Cardiac muscle cell (in vitro differentiated cells and primary cell): ENCODE results near the gene LGALS14. TPM values are rescaled to one million over a fixed set of nuclear protein-coding genes. Genes with fewer than 3 reads are reported as not detected.

Experiments
- DNase-seq, 2 donors: peaks; one replicate each; pipeline versions ENCODE4 v3.0.0 to v3.0.0-alpha.2; 2010 to 2017; ENCODE audit warnings: low read depth in 1 of 2, low spot score in 1 of 2
- H3K27ac ChIP-seq: fragments of 200-600 bp; sonication (generic); 2 replicates; pipeline ENCODE4 v1.5.1; 2016
- H3K27me3 ChIP-seq: fragments of 200-600 bp; sonication (generic); 2 replicates; pipeline ENCODE4 v1.6.0; 2016; ENCODE audit warnings: control low read depth
- H3K36me3 ChIP-seq: fragments of 200-600 bp; sonication (generic); 2 replicates; pipeline ENCODE4 v1.5.1; 2016; ENCODE audit warnings: control low read depth
- H3K4me1 ChIP-seq: fragments of 200-600 bp; sonication (generic); 2 replicates; pipeline ENCODE4 v1.8.1; 2017; ENCODE audit warnings: low read depth, mild to moderate bottlenecking, mixed run types
- H3K4me3 ChIP-seq: fragments of 200-600 bp; sonication (generic); 2 replicates; pipeline ENCODE4 v1.5.1; 2016; ENCODE audit warnings: mild to moderate bottlenecking
- H3K9me3 ChIP-seq: fragments of 200-600 bp; sonication (generic); 2 replicates; pipeline ENCODE4 v1.5.1; 2017; ENCODE audit warnings: low read depth, mild to moderate bottlenecking, control low read depth
- CTCF ChIP-seq: IDR thresholded peaks from 2 replicates; pipeline ENCODE4 v1.5.1; 2012; ENCODE audit warnings: low read depth, mild to moderate bottlenecking, low read length
- polyA plus RNA-seq: library from polyadenylated mRNA; unstranded; fragments of >200 nt; fragmentation: Nextera tagmentation; extraction: Ambion mirVana; gene quantifications from 2 replicates; pipeline ENCODE4 v1.2.1, GENCODE V29; 2016
- total RNA-seq: library from RNA; depleted of rRNA; stranded (reverse); fragments of >200 nt; gene quantifications from 2 replicates; pipeline ENCODE4 v1.2.3, GENCODE V29; 2016

Gene LGALS14
- total and polyA plus RNA-seq, 2 experiments from 2014 or later = not detected

GRCh38 chr19:39752390-39752789 is 48.1 kb downstream of the LGALS14 start:
- no peaks in the 10 kb centered on the region for H3K36me3 ChIP-seq
- H3K27me3 ChIP-seq = peaks cover 13% of the 10 kb centered on the region
- no peak for DNase-seq
- H3K9me3 ChIP-seq = no peaks in the 10 kb centered on the region
- H3K27ac ChIP-seq = no peak overlapping the region
- TF ChIP-seq CTCF = no peak
- no peaks in the 10 kb centered on the region for H3K4me1 ChIP-seq
- no peak overlapping the region for H3K4me3 ChIP-seq

GRCh38 chr19:39752795-39753194 is 48.5 kb downstream of the LGALS14 start:
- no peak for DNase-seq
- Histone ChIP-seq H3K36me3 (no peaks in the 10 kb centered on the region), H3K27me3 (peaks cover 16% of the 10 kb centered on the region), H3K9me3 (no peaks in the 10 kb centered on the region), H3K4me1 (no peaks in the 10 kb centered on the region), H3K4me3 (no peak overlapping the region), H3K27ac (no peak overlapping the region)
- TF ChIP-seq CTCF = no peak

- Histone ChIP-seq H3K9me3 (no peaks in the 10 kb centered on the region), H3K27me3 (peaks cover 28% of the 10 kb centered on the region), H3K4me1 (no peaks in the 10 kb centered on the region), H3K36me3 (no peaks in the 10 kb centered on the region), H3K27ac (no peak overlapping the region), H3K4me3 (no peak overlapping the region)
- no peak for TF ChIP-seq CTCF
- no peak for DNase-seq
Observed at GRCh38 chr19:39754544-39754943, 50.3 kb downstream of the LGALS14 start.

GRCh38 chr19:39754971-39755370 is 50.7 kb downstream of the LGALS14 start:
- H3K27me3 ChIP-seq = peaks cover 28% of the 10 kb centered on the region
- no peaks in the 10 kb centered on the region for H3K9me3 ChIP-seq
- H3K36me3 ChIP-seq = no peaks in the 10 kb centered on the region
- no peaks in the 10 kb centered on the region for H3K4me1 ChIP-seq
- H3K4me3 ChIP-seq = no peak overlapping the region
- DNase-seq = no peak
- no peak overlapping the region for H3K27ac ChIP-seq
- no peak for TF ChIP-seq CTCF

Other genes with a start within 250 kb of the LGALS14 start
- gene TIMM50, start 223.6 kb upstream of the LGALS14 start, total RNA-seq = 80.4 and 108 TPM in 2 replicates
- 93.3 and 101 TPM in 2 replicates for gene TIMM50, start 223.6 kb upstream of the LGALS14 start, polyA plus RNA-seq
- gene DLL3, start 205.5 kb upstream of the LGALS14 start, total RNA-seq = 8.0 and 11.7 TPM in 2 replicates
- gene DLL3, start 205.5 kb upstream of the LGALS14 start, polyA plus RNA-seq = 12.2 and 13.9 TPM in 2 replicates
- 2.0 and 4.3 TPM in 2 replicates for gene SELENOV, start 189.3 kb upstream of the LGALS14 start, total RNA-seq
- gene SELENOV, start 189.3 kb upstream of the LGALS14 start, polyA plus RNA-seq = 1.3 and 2.5 TPM in 2 replicates
- 9.5 and 17.5 TPM in 2 replicates for gene EID2B, start 171.6 kb upstream of the LGALS14 start, total RNA-seq
- 8.4 and 14.1 TPM in 2 replicates for gene EID2B, start 171.6 kb upstream of the LGALS14 start, polyA plus RNA-seq
- 20.3 and 44.5 TPM in 2 replicates for gene EID2, start 164.3 kb upstream of the LGALS14 start, total RNA-seq
- gene EID2, start 164.3 kb upstream of the LGALS14 start, polyA plus RNA-seq = 70.2 and 75.0 TPM in 2 replicates
- not detected in 2 replicates for gene LGALS13, start 102.0 kb upstream of the LGALS14 start, total RNA-seq
- gene LGALS13, start 102.0 kb upstream of the LGALS14 start, polyA plus RNA-seq = not detected in 2 replicates
- not detected in 2 replicates for gene LGALS16, start 48.6 kb upstream of the LGALS14 start, total RNA-seq
- not detected in 2 replicates for gene LGALS16, start 48.6 kb upstream of the LGALS14 start, polyA plus RNA-seq
- gene CLC, start 33.5 kb downstream of the LGALS14 start, total RNA-seq = not detected in 2 replicates
- gene CLC, start 33.5 kb downstream of the LGALS14 start, polyA plus RNA-seq = not detected in 2 replicates
- gene LEUTX, start 74.4 kb downstream of the LGALS14 start, total RNA-seq = not detected in 2 replicates
- gene LEUTX, start 74.4 kb downstream of the LGALS14 start, polyA plus RNA-seq = not detected in 2 replicates
- 19.2 and 28.6 TPM in 2 replicates for gene DYRK1B, start 129.7 kb downstream of the LGALS14 start, total RNA-seq
- gene DYRK1B, start 129.7 kb downstream of the LGALS14 start, polyA plus RNA-seq = 22.0 and 31.4 TPM in 2 replicates
- gene FBL, start 141.9 kb downstream of the LGALS14 start, total RNA-seq = 109 and 140 TPM in 2 replicates
- 104 and 124 TPM in 2 replicates for gene FBL, start 141.9 kb downstream of the LGALS14 start, polyA plus RNA-seq
- 0.57 and 0.70 TPM in 2 replicates for gene FCGBP, start 230.2 kb downstream of the LGALS14 start, total RNA-seq
- gene FCGBP, start 230.2 kb downstream of the LGALS14 start, polyA plus RNA-seq = not detected in 2 replicates